Measurements from ENCODE around the gene ERVW-1.

The ERVW-1 gene

GRCh38 chr7:92460109-92460508, 17.6 kb downstream of the ERVW-1 start:
- no peak overlapping the region for H3K27ac ChIP-seq (ENCODE audit: low read depth, low read length, poor library complexity, severe bottlenecking)
- peaks cover 10% of the 10 kb centered on the region for H3K4me1 ChIP-seq (ENCODE audit: insufficient read depth, low read length, severe bottlenecking)
- H3K27me3 ChIP-seq (ENCODE audit: insufficient read depth, low read length), result no peaks in the 10 kb centered on the region
- H3K36me3 ChIP-seq (ENCODE audit: insufficient read depth, low read length), result peaks cover 17% of the 10 kb centered on the region
- H3K9me3 ChIP-seq (ENCODE audit: low read length), result no peaks in the 10 kb centered on the region
- no peaks in the 10 kb centered on the region for H4K20me1 ChIP-seq (ENCODE audit: insufficient read depth, low read length)
- H3F3A ChIP-seq (ENCODE audit: insufficient read depth, low read length), result no peaks in the 10 kb centered on the region
- no peak overlapping the region for H3K4me3 ChIP-seq (ENCODE audit: low read depth, low read length, poor library complexity, severe bottlenecking)
- TF ChIP-seq EZH2 (IDR thresholded peaks at IDR 0.05; ENCODE audit: borderline replicate concordance, low read length), result no peak
- TF ChIP-seq, protein P1, sequence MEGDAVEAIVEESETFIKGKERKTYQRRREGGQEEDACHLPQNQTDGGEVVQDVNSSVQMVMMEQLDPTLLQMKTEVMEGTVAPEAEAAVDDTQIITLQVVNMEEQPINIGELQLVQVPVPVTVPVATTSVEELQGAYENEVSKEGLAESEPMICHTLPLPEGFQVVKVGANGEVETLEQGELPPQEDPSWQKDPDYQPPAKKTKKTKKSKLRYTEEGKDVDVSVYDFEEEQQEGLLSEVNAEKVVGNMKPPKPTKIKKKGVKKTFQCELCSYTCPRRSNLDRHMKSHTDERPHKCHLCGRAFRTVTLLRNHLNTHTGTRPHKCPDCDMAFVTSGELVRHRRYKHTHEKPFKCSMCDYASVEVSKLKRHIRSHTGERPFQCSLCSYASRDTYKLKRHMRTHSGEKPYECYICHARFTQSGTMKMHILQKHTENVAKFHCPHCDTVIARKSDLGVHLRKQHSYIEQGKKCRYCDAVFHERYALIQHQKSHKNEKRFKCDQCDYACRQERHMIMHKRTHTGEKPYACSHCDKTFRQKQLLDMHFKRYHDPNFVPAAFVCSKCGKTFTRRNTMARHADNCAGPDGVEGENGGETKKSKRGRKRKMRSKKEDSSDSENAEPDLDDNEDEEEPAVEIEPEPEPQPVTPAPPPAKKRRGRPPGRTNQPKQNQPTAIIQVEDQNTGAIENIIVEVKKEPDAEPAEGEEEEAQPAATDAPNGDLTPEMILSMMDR (IDR thresholded peaks at IDR 0.05; ENCODE audit: low read length), result no peak
- no peak overlapping the region for H3K9ac ChIP-seq (ENCODE audit: low read length)
- no peak overlapping the region for H2AFZ ChIP-seq (ENCODE audit: low read length)
- H3K4me2 ChIP-seq (ENCODE audit: low read length), result no peak overlapping the region
- no peaks in the 10 kb centered on the region for H3K79me2 ChIP-seq (ENCODE audit: insufficient read depth, low read length)
- H3K9me2 ChIP-seq (ENCODE audit: low read depth, low read length), result no peaks in the 10 kb centered on the region

- Histone ChIP-seq H3K9ac (ENCODE audit: low read length) (no peak overlapping the region), H3K4me1 (ENCODE audit: insufficient read depth, low read length, severe bottlenecking) (peaks cover 5% of the 10 kb centered on the region), H4K20me1 (ENCODE audit: insufficient read depth, low read length) (no peaks in the 10 kb centered on the region), H3F3A (ENCODE audit: insufficient read depth, low read length) (no peaks in the 10 kb centered on the region), H3K9me2 (ENCODE audit: low read depth, low read length) (no peaks in the 10 kb centered on the region), H3K9me3 (ENCODE audit: low read length) (no peaks in the 10 kb centered on the region), H3K4me3 (ENCODE audit: low read depth, low read length, poor library complexity, severe bottlenecking) (no peak overlapping the region), H3K36me3 (ENCODE audit: insufficient read depth, low read length) (peaks cover 55% of the 10 kb centered on the region), H2AFZ (ENCODE audit: low read length) (no peak overlapping the region), H3K79me2 (ENCODE audit: insufficient read depth, low read length) (no peaks in the 10 kb centered on the region), H3K4me2 (ENCODE audit: low read length) (no peak overlapping the region), H3K27me3 (ENCODE audit: insufficient read depth, low read length) (no peaks in the 10 kb centered on the region), H3K27ac (ENCODE audit: low read depth, low read length, poor library complexity, severe bottlenecking) (no peak overlapping the region)
- TF ChIP-seq, protein P1 (IDR thresholded peaks at IDR 0.05; ENCODE audit: low read length), result no peak
- TF ChIP-seq EZH2 (IDR thresholded peaks at IDR 0.05; ENCODE audit: borderline replicate concordance, low read length), result no peak
These were observed 21.5 kb downstream of the ERVW-1 start for GRCh38 chr7:92456236-92456635.

DNA sequence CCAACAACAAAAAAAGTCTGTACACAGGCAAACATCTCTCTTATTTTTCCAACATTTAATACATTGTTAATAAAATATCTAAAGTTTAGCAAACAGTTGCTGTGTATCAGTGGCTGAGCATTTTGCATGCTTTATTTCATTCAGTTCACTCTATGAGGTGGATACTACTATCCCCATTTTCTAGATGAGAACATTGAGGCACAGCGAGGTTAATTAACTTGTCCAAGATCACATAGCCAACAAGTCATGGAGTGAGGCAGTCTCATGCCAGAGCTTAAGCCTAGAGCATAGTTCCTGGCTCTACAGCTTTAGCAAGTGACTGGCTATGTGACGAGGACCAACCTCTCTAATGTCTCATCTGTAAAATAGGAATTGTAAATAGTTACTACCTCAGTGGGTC, 26.1 kb downstream of the ERVW-1 start:
- Histone ChIP-seq H4K20me1 (ENCODE audit: insufficient read depth, low read length) (no peaks in the 10 kb centered on the region), H2AFZ (ENCODE audit: low read length) (no peak overlapping the region), H3K4me1 (ENCODE audit: insufficient read depth, low read length, severe bottlenecking) (peaks cover 15% of the 10 kb centered on the region), H3K4me3 (ENCODE audit: low read depth, low read length, poor library complexity, severe bottlenecking) (no peak overlapping the region), H3K9ac (ENCODE audit: low read length) (no peak overlapping the region), H3F3A (ENCODE audit: insufficient read depth, low read length) (peaks cover 6% of the 10 kb centered on the region; the same call in 1 of the 2 replicates), H3K4me2 (ENCODE audit: low read length) (no peak overlapping the region), H3K9me2 (ENCODE audit: low read depth, low read length) (no peaks in the 10 kb centered on the region), H3K27ac (ENCODE audit: low read depth, low read length, poor library complexity, severe bottlenecking) (no peak overlapping the region), H3K27me3 (ENCODE audit: insufficient read depth, low read length) (no peaks in the 10 kb centered on the region), H3K36me3 (ENCODE audit: insufficient read depth, low read length) (peaks cover 68% of the 10 kb centered on the region), H3K9me3 (ENCODE audit: low read length) (no peaks in the 10 kb centered on the region), H3K79me2 (ENCODE audit: insufficient read depth, low read length) (no peaks in the 10 kb centered on the region)
- no peak for TF ChIP-seq EZH2 (IDR thresholded peaks at IDR 0.05; ENCODE audit: borderline replicate concordance, low read length)
- TF ChIP-seq, protein P1 (IDR thresholded peaks at IDR 0.05; ENCODE audit: low read length), result no peak

Data from OCI-LY1 (cell line).